HEK293T (cell line): Measurements from ENCODE around the gene RNF181.

ENCODE experiments used
- CTCF ChIA-PET: fragments of 350-600 bp; formaldehyde crosslinking; extraction: SDS; loops from one replicate; lab custom pipeline; 2021; ENCODE audit warnings: antibody characterized with exemption, inconsistent platforms; lab: Yijun Ruan, JAX
- POLR2A ChIA-PET: fragments of 350-600 bp; formaldehyde crosslinking; extraction: SDS; loops from one replicate; lab custom pipeline; 2020; ENCODE audit warnings: antibody characterized with exemption, inconsistent platforms; lab: Yijun Ruan, JAX
- DNase-seq: peaks from one replicate; pipeline ENCODE4 v3.0.0; 2012; ENCODE audit warnings: mixed read lengths; ENCODE audit errors: extremely low spot score
- ARNT ChIP-seq: fragments of 450-650 bp; IDR thresholded peaks from 2 replicates; pipeline ENCODE4 v1.6.1; 2017; ENCODE audit warnings: mild to moderate bottlenecking
- BHLHE40 ChIP-seq: fragments of 450-650 bp; IDR thresholded peaks from 2 replicates; pipeline ENCODE4 v1.6.1; 2016; ENCODE audit warnings: mild to moderate bottlenecking, moderate library complexity, borderline replicate concordance
- CTBP1 ChIP-seq: fragments of 450-650 bp; IDR thresholded peaks from 2 replicates; pipeline ENCODE4 v1.6.1; 2016; ENCODE audit warnings: borderline replicate concordance
- ELF4 ChIP-seq: fragments of 450-650 bp; IDR thresholded peaks from 2 replicates; pipeline ENCODE4 v1.6.1; 2017; ENCODE audit warnings: antibody characterized with exemption
- FOXA1 ChIP-seq: fragments of 450-650 bp; IDR thresholded peaks from 2 replicates; pipeline ENCODE4 v1.6.1; 2016; ENCODE audit warnings: mild to moderate bottlenecking
- FOXK2 ChIP-seq: fragments of 450-650 bp; IDR thresholded peaks from 2 replicates; pipeline ENCODE4 v1.6.1; 2016; ENCODE audit warnings: mild to moderate bottlenecking
- FOXM1 ChIP-seq: fragments of 450-650 bp; IDR thresholded peaks from 2 replicates; pipeline ENCODE4 v1.6.1; 2017; ENCODE audit warnings: mild to moderate bottlenecking, borderline replicate concordance
- HDGF ChIP-seq: fragments of 450-650 bp; IDR thresholded peaks from 2 replicates; pipeline ENCODE4 v1.6.1; 2017; ENCODE audit warnings: antibody characterized with exemption, borderline replicate concordance
- L3MBTL2 ChIP-seq: fragments of 450-650 bp; conservative IDR thresholded peaks from 2 replicates; pipeline ENCODE4 v1.6.1; 2016; ENCODE audit warnings: mild to moderate bottlenecking
- LEF1 ChIP-seq: fragments of 450-650 bp; IDR thresholded peaks from 2 replicates; pipeline ENCODE4 v1.6.1; 2017; ENCODE audit warnings: mild to moderate bottlenecking, borderline replicate concordance
- NFRKB ChIP-seq: fragments of 450-650 bp; IDR thresholded peaks from 2 replicates; pipeline ENCODE4 v1.6.1; 2016; ENCODE audit warnings: mild to moderate bottlenecking, moderate library complexity
- PKNOX1 ChIP-seq: fragments of 450-650 bp; IDR thresholded peaks from 2 replicates; pipeline ENCODE4 v1.6.1; 2016
- SP1 ChIP-seq: fragments of 450-650 bp; IDR thresholded peaks from 2 replicates; pipeline ENCODE4 v1.6.1; 2017
- SUZ12 ChIP-seq: fragments of 450-650 bp; IDR thresholded peaks from 2 replicates; pipeline ENCODE4 v1.6.1; 2016; ENCODE audit warnings: mild to moderate bottlenecking
- TARDBP ChIP-seq: fragments of 450-650 bp; IDR thresholded peaks from 2 replicates; pipeline ENCODE4 v1.6.1; 2016
- ZNF384 ChIP-seq: fragments of 450-650 bp; IDR thresholded peaks from 2 replicates; pipeline ENCODE4 v1.6.1; 2016

Gene RNF181

DNA sequence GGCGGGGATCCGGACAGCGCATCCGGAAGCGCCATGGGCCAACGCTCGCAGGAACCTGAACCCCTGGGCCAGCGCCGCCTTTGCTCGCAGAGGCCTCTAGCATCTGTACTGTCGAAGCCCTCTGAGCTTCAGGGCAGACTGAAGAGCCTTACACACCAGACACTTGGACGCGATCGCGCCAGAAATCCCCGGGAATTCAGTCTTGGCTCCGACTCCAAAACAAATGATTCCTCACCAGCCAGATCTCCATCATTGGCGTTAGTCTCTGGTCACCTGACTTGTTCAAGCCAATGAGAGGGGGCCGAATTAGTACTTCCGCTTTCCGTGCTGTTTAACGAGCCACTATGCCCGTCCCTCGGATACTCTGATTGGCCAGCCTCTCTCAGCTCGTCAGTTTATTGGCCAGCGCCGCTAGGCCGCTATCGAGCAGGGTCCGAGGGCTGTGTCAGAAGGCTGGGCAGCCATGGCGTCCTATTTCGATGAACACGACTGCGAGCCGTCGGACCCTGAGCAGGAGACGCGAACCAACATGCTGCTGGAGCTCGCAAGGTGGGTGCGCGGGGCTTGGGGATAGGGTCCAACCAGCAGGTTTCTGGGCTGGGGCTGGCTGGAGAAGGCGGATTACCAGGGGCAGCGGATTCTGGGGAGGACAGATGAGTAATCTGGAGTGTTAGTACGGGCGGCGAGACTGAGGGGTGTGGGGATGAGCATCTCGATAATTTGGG lies at the start of gene RNF181:
RNF181 (plus strand) TSS at position 445 of the 725 bp plus-strand sequence; CDS start at position 464, 19 bp downstream.
- POLR2A ChIA-PET: interaction anchor here (0.7 to 3.2 kb wide), 20 partner anchors 10 to 268 kb away, joined by 3 to 30 read pairs (median 5); partner anchors contain the start of genes C2orf68, GGCX, MAT2A and TGOLN2
- TF ChIP-seq FOXA1 (no peak), L3MBTL2 (peak; percentile 86), ELF4 (peak; percentile 94)
- CTCF ChIA-PET: interaction anchor here (1.4 kb wide), 1 partner anchor 16 kb away, joined by 3 read pairs; the partner anchor contains the start of gene C2orf68
- peak; percentile 94 for DNase-seq

DNA sequence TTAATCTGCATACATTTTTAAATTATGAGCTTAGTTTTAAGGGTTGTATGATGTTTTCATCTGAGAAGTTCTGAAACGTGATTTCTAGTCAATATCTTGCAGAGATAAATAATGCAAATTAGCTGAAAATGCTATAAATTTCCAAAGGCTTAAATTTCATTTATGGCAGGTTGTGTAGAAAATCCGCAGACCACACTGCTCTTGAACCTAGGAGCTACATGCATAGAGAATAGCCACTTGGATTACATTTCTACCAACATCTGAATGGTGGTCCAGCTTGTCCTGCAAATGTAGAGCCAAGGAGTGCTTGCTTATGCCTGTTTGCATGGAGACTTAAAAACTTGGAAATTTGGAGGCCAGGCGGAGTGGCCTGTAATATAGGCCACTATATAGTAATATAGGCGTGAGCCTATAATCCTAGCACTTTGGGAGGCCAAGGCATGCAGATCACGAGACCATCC lies 49.7 kb upstream of the RNF181 start:
- ChIA-PET POLR2A (interaction anchor here (0.9 to 4.9 kb wide), 8 partner anchors 15 to 126 kb away, joined by 3 to 30 read pairs (median 5); partner anchors contain the start of genes GGCX, RNF181 and SH2D6), CTCF (interaction anchor here (0.9 kb wide), 1 partner anchor 245 kb away, joined by 3 read pairs; no protein-coding TSS in a partner anchor)
- no peak for TF ChIP-seq CTBP1
- TF ChIP-seq FOXK2: no peak
- no peak for TF ChIP-seq NFRKB
- TF ChIP-seq BHLHE40: no peak; the same call in 1 of the 2 replicates
- TF ChIP-seq FOXA1: no peak
- DNase-seq: no peak

- ChIA-PET CTCF (interaction anchor here (0.6 kb wide), 1 partner anchor 159 kb away, joined by 3 read pairs; no protein-coding TSS in a partner anchor), POLR2A (interaction anchor here (2.1 to 7.3 kb wide), 6 partner anchors 9 to 128 kb away, joined by 7 to 81 read pairs (median 20); partner anchors contain the start of genes GGCX, MAT2A, RNF181 and SH2D6)
- DNase-seq: no peak
- TF ChIP-seq NFRKB: no peak
- TF ChIP-seq SUZ12: no peak
- TF ChIP-seq TARDBP: no peak
- TF ChIP-seq ARNT: no peak
- no peak for TF ChIP-seq ZNF384
- TF ChIP-seq ELF4: peak; percentile 3; the same call in 1 of the 2 replicates
Observed at GRCh38 chr2:85547089-85547858, 48.3 kb upstream of the RNF181 start.

- POLR2A ChIA-PET: interaction anchor here (1.1 to 7.3 kb wide), 4 partner anchors 10 to 128 kb away, joined by 6 to 81 read pairs (median 42); partner anchors contain the start of genes GGCX, MAT2A, RNF181 and SH2D6
- DNase-seq: no peak
- CTCF ChIA-PET: interaction anchor here (1.1 to 5.5 kb wide), 3 partner anchors 120 to 157 kb away, joined by 3 to 68 read pairs (median 3); partner anchors contain the start of gene SH2D6
- TF ChIP-seq FOXK2 (no peak), SUZ12 (no peak), BHLHE40 (no peak), LEF1 (no peak), SP1 (no peak), ZNF384 (no peak), CTBP1 (no peak), ELF4 (no peak), FOXM1 (no peak), HDGF (no peak), PKNOX1 (no peak), L3MBTL2 (no peak)
Observed at GRCh38 chr2:85547859-85548607, 47.5 kb upstream of the RNF181 start.

GRCh38 chr2:85548608-85548900 lies 47.0 kb upstream of the RNF181 start:
- TF ChIP-seq FOXA1 (no peak), ARNT (no peak), L3MBTL2 (no peak), SP1 (no peak), CTBP1 (no peak), ZNF384 (no peak), BHLHE40 (no peak), FOXK2 (no peak), ELF4 (no peak), PKNOX1 (no peak), NFRKB (no peak), SUZ12 (no peak), HDGF (no peak), TARDBP (no peak), FOXM1 (no peak), LEF1 (no peak)
- POLR2A ChIA-PET: interaction anchor here (1.0 to 7.3 kb wide), 5 partner anchors 10 to 129 kb away, joined by 3 to 81 read pairs (median 8); partner anchors contain the start of genes GGCX, MAT2A, RNF181 and SH2D6
- CTCF ChIA-PET: interaction anchor here (1.1 to 5.5 kb wide), 3 partner anchors 121 to 157 kb away, joined by 3 to 68 read pairs (median 3); partner anchors contain the start of gene SH2D6
- no peak for DNase-seq
